ENCODE measurements around the gene SNORC. TPM values are rescaled to one million over a fixed set of nuclear protein-coding genes. Genes with fewer than 3 reads are reported as not detected.

The SNORC gene
- total RNA-seq, 1 donor from 2014 or later = 2.1 TPM

- peaks cover 4% of the 10 kb centered on the region for H3K4me1 Mint-ChIP-seq (ENCODE audit: unreplicated experiment)
- H3K36me3 Mint-ChIP-seq (ENCODE audit: unreplicated experiment) = peaks cover 2% of the 10 kb centered on the region
- no peaks in the 10 kb centered on the region for H3K9me3 Mint-ChIP-seq (ENCODE audit: unreplicated experiment)
- peaks cover 59% of the 10 kb centered on the region for H3K27me3 Mint-ChIP-seq (ENCODE audit: unreplicated experiment)
- peak overlapping the region; percentile 51 for H3K4me3 Mint-ChIP-seq (ENCODE audit: unreplicated experiment)
- TF ChIP-seq CTCF (IDR thresholded peaks at IDR 0.05) = no peak
- H3K27ac Mint-ChIP-seq (ENCODE audit: unreplicated experiment) = no peak overlapping the region
- no peak for DNase-seq (ENCODE audit: extremely low spot score, unreplicated experiment)
These were observed 56.4 kb downstream of the SNORC start for GRCh38 chr2:232926431-232926939.

- no peak for TF ChIP-seq CTCF (IDR thresholded peaks at IDR 0.05)
- Mint-ChIP-seq H3K27ac (ENCODE audit: unreplicated experiment) (no peak overlapping the region), H3K4me3 (ENCODE audit: unreplicated experiment) (peak overlapping the region; percentile 51), H3K9me3 (ENCODE audit: unreplicated experiment) (no peaks in the 10 kb centered on the region), H3K27me3 (ENCODE audit: unreplicated experiment) (peaks cover 60% of the 10 kb centered on the region), H3K4me1 (ENCODE audit: unreplicated experiment) (peaks cover 4% of the 10 kb centered on the region), H3K36me3 (ENCODE audit: unreplicated experiment) (peaks cover 2% of the 10 kb centered on the region)
- DNase-seq (ENCODE audit: extremely low spot score, unreplicated experiment) = no peak
These were observed 57.1 kb downstream of the SNORC start for GRCh38 chr2:232927032-232927792.

- H3K36me3 Mint-ChIP-seq (ENCODE audit: unreplicated experiment) = peaks cover 2% of the 10 kb centered on the region
- TF ChIP-seq CTCF (IDR thresholded peaks at IDR 0.05) = no peak
- H3K27ac Mint-ChIP-seq (ENCODE audit: unreplicated experiment) = no peak overlapping the region
- DNase-seq (ENCODE audit: extremely low spot score, unreplicated experiment) = no peak
- H3K4me3 Mint-ChIP-seq (ENCODE audit: unreplicated experiment) = no peak overlapping the region
- peaks cover 4% of the 10 kb centered on the region for H3K4me1 Mint-ChIP-seq (ENCODE audit: unreplicated experiment)
- no peaks in the 10 kb centered on the region for H3K9me3 Mint-ChIP-seq (ENCODE audit: unreplicated experiment)
- H3K27me3 Mint-ChIP-seq (ENCODE audit: unreplicated experiment) = peaks cover 62% of the 10 kb centered on the region
These were observed 57.9 kb downstream of the SNORC start for GRCh38 chr2:232927793-232928550.

Other genes starting within 250 kb of the SNORC start
- 106 and 114 TPM in 2 replicates for gene EFHD1, start 236.7 kb upstream of the SNORC start, total RNA-seq
- 63.4 and 66.0 TPM in 2 replicates for gene GIGYF2, start 172.9 kb upstream of the SNORC start, total RNA-seq
- not detected in 2 replicates for gene KCNJ13, start 93.7 kb upstream of the SNORC start, total RNA-seq
- 0.26 and 0.27 TPM in 2 replicates for gene NGEF, start 143.0 kb downstream of the SNORC start, total RNA-seq
- gene NEU2, start 162.4 kb downstream of the SNORC start, total RNA-seq = not detected in 2 replicates
- 0.31 and 0.40 TPM in 2 replicates for gene INPP5D, start 190.1 kb downstream of the SNORC start, total RNA-seq